Neural progenitor cell (in vitro differentiated cells): ENCODE measurements around the gene RANBP6.

Experiments used
- EZH2phosphoT487 ChIP-seq: fragments of 200-600 bp; sonication (generic); IDR thresholded peaks from 2 replicates; pipeline ENCODE4 v1.6.1; 2017; ENCODE audit warnings: antibody characterized with exemption
- TF ChIP-seq, protein P1 (sequence below): fragments of 200-600 bp; sonication (generic); IDR thresholded peaks from 2 replicates; pipeline ENCODE4 v1.5.1; 2017; ENCODE audit warnings: antibody characterized with exemption, mild to moderate bottlenecking

DNA sequence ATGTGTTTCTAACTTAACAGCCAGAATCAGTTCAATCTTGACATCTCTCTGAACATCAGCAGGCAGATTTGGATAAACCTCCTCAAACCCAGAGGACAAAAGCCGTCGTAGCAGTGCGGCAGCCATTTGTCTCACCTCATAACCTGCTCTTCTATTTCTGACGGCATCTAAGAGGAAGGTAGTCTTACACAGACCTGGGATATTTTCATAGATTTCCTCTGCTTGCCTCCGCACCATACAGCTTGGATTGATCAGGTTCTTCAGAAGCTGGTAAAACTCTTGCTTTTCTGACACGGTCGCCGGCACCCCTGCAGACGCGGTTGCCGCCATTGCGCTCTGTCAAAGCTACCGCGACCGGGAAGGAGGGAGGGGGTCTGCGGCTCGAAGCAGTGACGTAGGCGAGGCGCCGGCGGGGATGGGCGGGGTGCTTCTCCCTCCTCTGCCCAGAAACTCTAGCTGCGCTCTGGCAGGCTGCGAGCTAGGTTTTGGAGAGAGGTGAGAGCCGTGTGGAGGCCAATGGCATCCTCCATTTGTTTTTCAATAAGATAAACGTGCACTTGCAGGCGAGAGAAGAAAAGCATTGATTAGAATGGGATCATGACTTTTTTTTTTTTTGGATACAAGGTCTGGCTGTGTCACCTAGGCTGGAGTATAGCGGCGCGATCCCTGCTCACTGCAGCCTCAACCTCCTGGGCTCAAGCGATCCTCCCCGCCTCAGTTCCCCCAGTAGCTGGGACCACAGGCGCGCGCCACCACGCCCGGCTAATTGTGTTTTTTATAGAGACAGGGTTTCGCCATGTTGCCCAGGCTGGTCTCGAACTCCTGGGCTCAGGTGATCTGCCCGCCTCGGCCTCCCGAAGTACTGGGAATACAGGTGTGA lies at the start of gene RANBP6:
- TF ChIP-seq, protein P1, sequence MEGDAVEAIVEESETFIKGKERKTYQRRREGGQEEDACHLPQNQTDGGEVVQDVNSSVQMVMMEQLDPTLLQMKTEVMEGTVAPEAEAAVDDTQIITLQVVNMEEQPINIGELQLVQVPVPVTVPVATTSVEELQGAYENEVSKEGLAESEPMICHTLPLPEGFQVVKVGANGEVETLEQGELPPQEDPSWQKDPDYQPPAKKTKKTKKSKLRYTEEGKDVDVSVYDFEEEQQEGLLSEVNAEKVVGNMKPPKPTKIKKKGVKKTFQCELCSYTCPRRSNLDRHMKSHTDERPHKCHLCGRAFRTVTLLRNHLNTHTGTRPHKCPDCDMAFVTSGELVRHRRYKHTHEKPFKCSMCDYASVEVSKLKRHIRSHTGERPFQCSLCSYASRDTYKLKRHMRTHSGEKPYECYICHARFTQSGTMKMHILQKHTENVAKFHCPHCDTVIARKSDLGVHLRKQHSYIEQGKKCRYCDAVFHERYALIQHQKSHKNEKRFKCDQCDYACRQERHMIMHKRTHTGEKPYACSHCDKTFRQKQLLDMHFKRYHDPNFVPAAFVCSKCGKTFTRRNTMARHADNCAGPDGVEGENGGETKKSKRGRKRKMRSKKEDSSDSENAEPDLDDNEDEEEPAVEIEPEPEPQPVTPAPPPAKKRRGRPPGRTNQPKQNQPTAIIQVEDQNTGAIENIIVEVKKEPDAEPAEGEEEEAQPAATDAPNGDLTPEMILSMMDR, result no peak
- TF ChIP-seq EZH2phosphoT487, result no peak
